H1 (cell line): ENCODE data around the gene CIPC. TPM values are rescaled to one million over a fixed set of nuclear protein-coding genes. Genes with fewer than 3 reads are reported as not detected.

Source experiments
- ASH2L ChIP-seq: fragments of 200-600, 300-600 bp; sonication (generic); IDR thresholded peaks from one replicate; pipeline ENCODE4 v1.7.1; 2017; ENCODE audit warnings: low read length
- CBX5 ChIP-seq: fragments of 300-800, 300-1000 bp; sonication (generic); IDR thresholded peaks from 2 replicates; pipeline ENCODE4 v1.7.1; 2016; ENCODE audit warnings: antibody characterized with exemption, low read length, low read depth
- CREB1 ChIP-seq: IDR thresholded peaks from 2 replicates; pipeline ENCODE4 v1.6.1; 2012; ENCODE audit warnings: inconsistent platforms
- RAD21 ChIP-seq, 2 experiments: IDR thresholded peaks in 1 of 2; conservative IDR thresholded peaks in 1 of 2; 2 replicates each; pipeline ENCODE4 v1.6.1; 2011; ENCODE audit warnings: low read depth in 2 of 2, low read length in 2 of 2, improper control_type of control experiment in 1 of 2, inconsistent platforms in 1 of 2, mild to moderate bottlenecking in 1 of 2, moderate library complexity in 1 of 2
- RNF2 ChIP-seq: fragments of 200-900, 300-1000 bp; sonication (generic); IDR thresholded peaks from 2 replicates; pipeline ENCODE4 v1.7.1; 2016; ENCODE audit warnings: borderline replicate concordance, low read depth, mild to moderate bottlenecking, antibody characterized with exemption, low read length; ENCODE audit not compliant: poor library complexity, severe bottlenecking; ENCODE audit errors: missing control alignments
- RXRA ChIP-seq: IDR thresholded peaks from 2 replicates; pipeline ENCODE4 v1.6.1; 2011; ENCODE audit warnings: low read depth, mild to moderate bottlenecking, low read length, moderate library complexity; ENCODE audit not compliant: insufficient read depth
- TCF12 ChIP-seq: IDR thresholded peaks from 2 replicates; pipeline ENCODE4 v1.6.1; 2011; ENCODE audit warnings: low read depth, mild to moderate bottlenecking, low read length
- polyA plus RNA-seq, 7 experiments: library from polyadenylated mRNA; depleted of rRNA in 3 of 7; stranded (reverse) in 5 of 7; unstranded in 2 of 7; fragments of >200 nt in 5 of 7; fragments of 200-250 nt in 2 of 7; gene quantifications; 1 replicate in 5 of 7; 2 replicates in 1 of 7; 4 replicates in 1 of 7; pipeline versions ENCODE4 v1.2.1 to v1.2.3, GENCODE V29; 2011 to 2013; ENCODE audit warnings: missing spikeins in 2 of 7, mixed read lengths in 2 of 7
- total RNA-seq: library from RNA; stranded (reverse); fragmentation: NEBNext Ultra II Directional; extraction: Animal tissue kit (Norgen Biotek cat#: 25700); gene quantifications from 2 replicates; pipeline ENCODE4 v1.2.1, GENCODE V29; 2021

The CIPC gene
- total and polyA plus RNA-seq, 2 of the 8 experiments (the other 6 are each of a cell fraction or from before 2014, with no cell fraction given) = 13.9 to 32.7 TPM

DNA sequence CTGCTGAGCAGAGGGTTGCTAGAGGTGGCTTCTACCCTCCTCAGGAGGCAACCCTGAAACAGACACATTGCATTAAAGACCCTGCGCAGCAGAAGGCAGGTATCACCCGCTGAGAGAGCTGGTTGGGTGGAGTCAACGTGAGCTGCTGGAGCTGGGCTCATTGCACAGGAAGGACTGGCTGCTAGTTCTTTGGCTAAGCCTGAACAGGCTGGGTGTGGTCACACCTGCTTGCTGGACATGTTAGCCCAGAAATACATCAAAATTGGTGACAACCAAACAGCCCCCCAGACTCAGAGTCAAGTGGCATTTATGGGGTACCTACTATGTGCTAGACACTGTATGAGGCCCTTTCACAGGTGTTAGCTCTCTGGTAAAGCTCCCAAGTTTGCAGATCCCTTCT lies 35.8 kb upstream of the CIPC start (continued):
- TF ChIP-seq ASH2L = no peak
- TF ChIP-seq TCF12 = no peak
- no peak for TF ChIP-seq CBX5
- TF ChIP-seq RNF2 = no peak
- no peak for TF ChIP-seq CREB1
- no peak for TF ChIP-seq RXRA
- TF ChIP-seq RAD21 (IDR thresholded peaks at IDR 0.05 in 1 of 2, conservative IDR thresholded peaks at IDR 0.05 in 1 of 2; ENCODE audit: low read depth in 2 of 2, low read length in 2 of 2) = no peak
